C4-2B (cell line): ENCODE results near the gene ALS2CL.

Experiments
- H3K27ac ChIP-seq: fragments of 450-650 bp; 2 replicates; pipeline ENCODE4 v1.5.1; 2017
- ZFX ChIP-seq: fragments of 450-650 bp; IDR thresholded peaks from 2 replicates; pipeline ENCODE4 v1.6.1; 2017
- TF ChIP-seq, protein P1 (sequence below): fragments of 450-650 bp; conservative IDR thresholded peaks from 2 replicates; pipeline ENCODE4 v1.5.1; 2017; ENCODE audit warnings: mild to moderate bottlenecking

ALS2CL gene

DNA sequence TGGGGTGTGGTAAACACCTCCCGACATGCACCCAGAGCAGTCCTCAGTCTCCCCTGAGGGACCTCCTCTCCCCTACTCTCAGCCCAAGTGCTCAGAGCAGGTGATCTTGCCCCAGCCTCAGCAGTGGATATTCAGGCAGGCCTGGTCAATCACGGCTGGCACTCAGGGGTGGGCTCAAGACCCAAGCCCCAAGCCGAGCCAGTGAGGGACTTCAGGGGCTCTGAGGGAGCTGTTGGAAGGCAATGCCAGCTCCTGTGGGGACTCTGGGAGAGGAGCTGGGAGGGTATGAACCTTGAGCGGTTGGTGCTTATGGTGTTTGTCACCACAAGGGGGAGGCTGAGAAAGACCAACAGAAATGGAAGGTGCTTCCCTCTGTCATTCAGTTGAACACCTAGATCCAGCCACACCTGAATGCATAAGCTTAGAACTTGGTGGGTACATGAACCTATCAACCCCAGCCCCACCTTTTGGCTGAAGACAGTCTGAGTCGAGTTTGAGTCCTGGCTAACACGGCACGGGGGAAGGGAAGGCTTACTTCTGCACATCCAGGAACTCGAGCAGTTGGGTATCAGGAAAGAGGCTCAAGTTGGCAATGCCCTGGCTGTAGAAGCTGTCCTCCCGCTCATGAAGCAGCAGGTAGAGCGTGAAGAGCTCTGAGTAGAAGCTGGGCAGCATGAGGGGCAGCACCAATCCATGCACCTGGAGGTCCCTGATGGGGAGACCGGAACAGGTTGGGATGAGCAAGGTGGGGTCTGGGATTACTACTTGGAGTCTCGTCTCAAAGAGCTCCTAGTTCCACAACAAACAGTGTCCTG is 19.2 kb downstream of the ALS2CL start:
- no peak for TF ChIP-seq ZFX
- TF ChIP-seq, protein P1, sequence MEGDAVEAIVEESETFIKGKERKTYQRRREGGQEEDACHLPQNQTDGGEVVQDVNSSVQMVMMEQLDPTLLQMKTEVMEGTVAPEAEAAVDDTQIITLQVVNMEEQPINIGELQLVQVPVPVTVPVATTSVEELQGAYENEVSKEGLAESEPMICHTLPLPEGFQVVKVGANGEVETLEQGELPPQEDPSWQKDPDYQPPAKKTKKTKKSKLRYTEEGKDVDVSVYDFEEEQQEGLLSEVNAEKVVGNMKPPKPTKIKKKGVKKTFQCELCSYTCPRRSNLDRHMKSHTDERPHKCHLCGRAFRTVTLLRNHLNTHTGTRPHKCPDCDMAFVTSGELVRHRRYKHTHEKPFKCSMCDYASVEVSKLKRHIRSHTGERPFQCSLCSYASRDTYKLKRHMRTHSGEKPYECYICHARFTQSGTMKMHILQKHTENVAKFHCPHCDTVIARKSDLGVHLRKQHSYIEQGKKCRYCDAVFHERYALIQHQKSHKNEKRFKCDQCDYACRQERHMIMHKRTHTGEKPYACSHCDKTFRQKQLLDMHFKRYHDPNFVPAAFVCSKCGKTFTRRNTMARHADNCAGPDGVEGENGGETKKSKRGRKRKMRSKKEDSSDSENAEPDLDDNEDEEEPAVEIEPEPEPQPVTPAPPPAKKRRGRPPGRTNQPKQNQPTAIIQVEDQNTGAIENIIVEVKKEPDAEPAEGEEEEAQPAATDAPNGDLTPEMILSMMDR = no peak; the same call in 1 of the 2 replicates
- H3K27ac ChIP-seq = no peak overlapping the region

DNA sequence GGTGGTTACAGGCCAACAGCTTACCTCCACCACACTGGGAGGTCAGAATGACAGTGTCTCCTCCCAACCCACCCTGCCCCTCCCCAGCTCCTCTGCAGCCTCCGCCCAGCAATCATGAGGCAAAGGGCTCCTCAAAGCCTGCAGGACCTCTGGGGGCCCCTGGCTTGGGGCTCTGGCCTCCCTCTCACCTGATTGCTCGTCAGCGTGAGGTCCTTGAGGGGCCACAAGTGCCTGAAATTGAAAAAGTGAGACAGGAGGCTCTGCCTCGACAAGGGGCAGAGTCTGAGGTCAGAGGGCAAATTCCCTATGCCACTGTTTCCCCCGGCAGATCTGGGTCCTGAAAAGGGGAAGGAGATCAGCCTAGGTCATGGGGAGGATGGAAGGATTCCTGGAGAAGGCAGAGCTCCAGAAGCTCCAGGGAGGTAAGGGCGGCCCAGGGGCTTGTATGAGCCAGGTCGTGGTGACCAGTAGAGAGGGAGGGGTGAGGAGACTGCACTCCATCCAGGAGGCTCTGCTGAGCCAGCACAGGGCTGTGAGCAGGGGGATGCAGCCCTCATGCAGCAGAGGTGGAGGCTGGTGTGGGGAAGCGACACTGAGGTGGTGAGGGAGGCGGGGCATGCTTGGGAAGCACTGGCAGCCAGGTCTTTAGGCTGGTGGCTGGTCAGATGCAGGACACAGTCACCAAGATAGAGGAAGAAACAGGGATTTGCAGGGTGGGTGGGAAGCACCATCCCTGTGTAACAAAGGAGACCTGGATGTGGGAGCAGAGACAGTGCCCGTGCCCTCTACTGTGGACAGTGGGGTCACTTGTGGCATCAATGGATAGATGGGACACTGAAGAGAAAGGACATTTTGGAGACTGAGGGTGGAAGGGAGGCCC is 20.1 kb downstream of the ALS2CL start:
- TF ChIP-seq, protein P1 = no peak
- H3K27ac ChIP-seq = no peak overlapping the region

GRCh38 chr3:46672349-46672695 is 21.2 kb downstream of the ALS2CL start:
- H3K27ac ChIP-seq = no peak overlapping the region
- TF ChIP-seq ZFX = no peak
- TF ChIP-seq, protein P1 = no peak

GRCh38 chr3:46671541-46672348 is 21.7 kb downstream of the ALS2CL start:
- TF ChIP-seq, protein P1 = no peak
- no peak for TF ChIP-seq ZFX
- no peak overlapping the region for H3K27ac ChIP-seq

GRCh38 chr3:46670891-46671427 is 22.5 kb downstream of the ALS2CL start:
- H3K27ac ChIP-seq = no peak overlapping the region
- TF ChIP-seq, protein P1 = no peak
- TF ChIP-seq ZFX = no peak

DNA sequence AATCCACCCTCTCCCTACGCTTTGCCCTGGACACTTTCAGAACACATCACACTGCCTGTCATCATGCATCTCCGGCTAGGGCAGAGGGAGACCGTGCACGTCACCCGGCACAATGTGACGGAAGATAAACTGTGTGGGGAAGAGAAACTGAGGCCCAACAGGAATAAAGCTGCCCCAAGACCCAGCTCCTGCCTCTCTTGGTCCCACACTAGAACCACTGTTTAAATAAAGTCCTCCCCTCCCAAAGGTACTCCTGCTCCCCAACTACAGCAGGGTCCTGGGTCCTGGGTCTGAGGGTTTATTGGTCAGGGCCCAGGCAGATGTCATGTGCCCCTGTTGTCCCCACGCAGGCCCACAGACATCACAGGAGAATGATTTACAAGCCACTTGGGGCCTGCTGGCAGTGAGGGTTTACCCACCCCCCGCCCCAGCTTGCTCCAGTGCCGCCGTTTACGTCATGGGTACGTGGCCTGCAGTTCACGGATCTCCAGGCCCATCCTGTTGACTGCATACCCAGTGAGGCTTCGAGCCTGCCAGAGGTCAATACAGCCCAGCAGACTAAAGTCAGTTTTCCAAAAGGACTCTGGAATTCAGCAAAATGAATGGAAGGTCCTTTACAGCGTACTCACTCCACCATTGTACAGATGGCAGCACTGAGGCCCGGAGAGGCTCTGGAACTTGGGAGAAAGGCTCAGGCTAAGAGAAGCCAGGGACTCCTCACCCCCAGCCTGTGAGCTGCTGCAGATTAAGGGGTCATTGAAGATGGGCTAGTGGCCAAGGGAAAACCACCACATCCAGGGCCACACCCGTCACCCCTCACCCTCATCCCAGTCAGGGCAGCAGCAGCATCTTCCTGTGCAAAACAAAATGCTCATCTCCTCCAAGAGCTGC is 23.2 kb downstream of the ALS2CL start:
- no peak for TF ChIP-seq ZFX
- TF ChIP-seq, protein P1 = no peak; the same call in 1 of the 2 replicates
- H3K27ac ChIP-seq = no peak overlapping the region
